Lung (tissue), 12 donors: ENCODE data around the gene SACS. TPM values are rescaled to one million over a fixed set of nuclear protein-coding genes. Genes with fewer than 3 reads are reported as not detected.
A peak's percentile ranks its signal among the peaks of the same experiment; 100 is the strongest.

Experiments used
- ATAC-seq: fragments of 200-7000 bp; cut with Tn5 transposase; one replicate; pipeline ENCODE4 v1.9.1; 2020; ENCODE audit warnings: moderate number of reproducible peaks; ENCODE audit not compliant: insufficient read depth, low FRiP score
- DNase-seq, 3 donors: peaks; one replicate each; pipeline ENCODE4 v3.0.0-alpha.2; 2013 to 2017
- H3K27ac ChIP-seq, 2 donors: one replicate each; pipeline ENCODE4 v1.5.1; 2013; ENCODE audit warnings: mild to moderate bottlenecking in 2 of 2, moderate library complexity in 2 of 2, control low read depth in 1 of 2, inconsistent platforms in 1 of 2, low read depth in 1 of 2, low read length in 1 of 2
- H3K27me3 ChIP-seq, 3 donors: one replicate each; pipeline ENCODE4 v1.5.1; 2013; ENCODE audit warnings: low read length in 2 of 3; ENCODE audit not compliant: control insufficient read depth in 3 of 3, insufficient read depth in 3 of 3
- H3K36me3 ChIP-seq, 4 donors: one replicate each; pipeline ENCODE4 v1.5.1; 2013; ENCODE audit warnings: low read length in 4 of 4, mild to moderate bottlenecking in 1 of 4, moderate library complexity in 1 of 4; ENCODE audit not compliant: control insufficient read depth in 4 of 4, insufficient read depth in 4 of 4
- H3K4me1 ChIP-seq, 5 donors: one replicate each; pipeline ENCODE4 v1.5.1; 2013; ENCODE audit warnings: low read length in 5 of 5, mild to moderate bottlenecking in 2 of 5, moderate library complexity in 1 of 5; ENCODE audit not compliant: control insufficient read depth in 5 of 5, insufficient read depth in 5 of 5
- H3K4me3 ChIP-seq: one replicate; pipeline ENCODE4 v1.5.1; 2013; ENCODE audit warnings: mild to moderate bottlenecking, control low read depth, moderate library complexity
- H3K9ac ChIP-seq, 2 donors: one replicate each; pipeline ENCODE4 v1.5.1; 2013; ENCODE audit warnings: low read length in 2 of 2, control low read depth in 1 of 2; ENCODE audit not compliant: insufficient read depth in 1 of 2
- H3K9me3 ChIP-seq, 4 donors: one replicate each; pipeline ENCODE4 v1.5.1; 2013; ENCODE audit warnings: low read length in 3 of 4, mild to moderate bottlenecking in 1 of 4, moderate library complexity in 1 of 4; ENCODE audit not compliant: control insufficient read depth in 4 of 4, insufficient read depth in 3 of 4
- CTCF ChIP-seq: IDR thresholded peaks from 2 replicates; pipeline ENCODE4 v1.5.1; 2012; ENCODE audit warnings: mild to moderate bottlenecking; ENCODE audit errors: control extremely low read depth, extremely low read depth
- WGBS, 2 donors: extraction: QIAGEN DNeasy Blood & Tissue Kit; methylation state at CpG; one replicate each; pipeline ENCODE4 v1.1.7; 2013; 5-methylcytosine and 5-hydroxymethylcytosine counted together
- polyA plus RNA-seq, 2 donors: library from polyadenylated mRNA; stranded (reverse); fragments of 200-250 nt; gene quantifications; one replicate each; pipeline ENCODE4 v1.2.1, GENCODE V29; 2013
- total RNA-seq, 2 donors: library from RNA; depleted of rRNA in 1 of 2; stranded (reverse); fragments of >200 nt in 1 of 2; gene quantifications; one replicate each; pipeline ENCODE4 v1.2.1, GENCODE V29; 2014 to 2021
- donor health status: control.
- donor health status: control.
- donor health status: Bipolar disorder and iron deficiency.
- donor health status: healthy.
- donor health status: DM: yes; HTN: yes; CAD: no.

Gene SACS
- total and polyA plus RNA-seq, 4 donors = 2.5 to 21.7 (median 7.0) TPM

- 92 to 95% methylated on average over 5 of the region's 5 CpGs for WGBS, 2 donors
- H3K27ac ChIP-seq = no peak overlapping the region
- peaks cover 0 to 5% (median 0%) of the 10 kb centered on the region in 4 donors for H3K9me3 ChIP-seq
- no peak overlapping the region for H3K9ac ChIP-seq
- H3K4me1 ChIP-seq = peaks cover 0 to 25% (median 10%) of the 10 kb centered on the region in 5 donors
- no peak for ATAC-seq
- no peak for TF ChIP-seq CTCF
- H3K36me3 ChIP-seq = no peaks in the 10 kb centered on the region
- DNase-seq = no peak
- H3K27me3 ChIP-seq = no peaks in the 10 kb centered on the region
- no peak overlapping the region for H3K4me3 ChIP-seq
These were observed 39.7 kb upstream of the SACS start for GRCh38 chr13:23473221-23473620.

DNA sequence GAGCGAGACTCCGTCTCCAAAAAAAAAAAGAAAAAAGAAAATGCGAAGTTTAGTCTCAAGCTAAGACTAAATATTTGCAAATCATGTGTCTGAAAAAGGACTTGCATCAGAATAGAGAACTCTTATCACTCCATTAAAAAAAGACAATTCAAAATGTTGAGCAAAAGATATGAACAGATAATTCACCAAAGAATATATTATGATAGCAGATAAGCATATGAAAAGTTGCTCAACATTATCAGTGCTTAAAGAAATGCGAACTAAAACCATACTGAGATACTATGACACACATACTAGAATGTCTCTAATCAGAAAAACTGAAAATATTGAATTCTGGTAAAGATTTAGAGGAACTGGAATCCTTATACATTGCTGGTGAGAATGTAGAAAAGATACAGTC is 38.7 kb upstream of the SACS start:
- Histone ChIP-seq H3K9ac (peak overlapping the region in 1 of 2 donors; percentile 7), H3K4me1 (peaks cover 0 to 31% (median 10%) of the 10 kb centered on the region in 5 donors), H3K36me3 (no peaks in the 10 kb centered on the region), H3K27me3 (no peaks in the 10 kb centered on the region), H3K4me3 (no peak overlapping the region), H3K27ac (no peak overlapping the region), H3K9me3 (peaks cover 0 to 2% (median 0%) of the 10 kb centered on the region in 4 donors)
- 92 to 94% methylated on average over 4 of the region's 4 CpGs for WGBS, 2 donors
- DNase-seq (no peak), ATAC-seq (no peak)
- no peak for TF ChIP-seq CTCF

DNA sequence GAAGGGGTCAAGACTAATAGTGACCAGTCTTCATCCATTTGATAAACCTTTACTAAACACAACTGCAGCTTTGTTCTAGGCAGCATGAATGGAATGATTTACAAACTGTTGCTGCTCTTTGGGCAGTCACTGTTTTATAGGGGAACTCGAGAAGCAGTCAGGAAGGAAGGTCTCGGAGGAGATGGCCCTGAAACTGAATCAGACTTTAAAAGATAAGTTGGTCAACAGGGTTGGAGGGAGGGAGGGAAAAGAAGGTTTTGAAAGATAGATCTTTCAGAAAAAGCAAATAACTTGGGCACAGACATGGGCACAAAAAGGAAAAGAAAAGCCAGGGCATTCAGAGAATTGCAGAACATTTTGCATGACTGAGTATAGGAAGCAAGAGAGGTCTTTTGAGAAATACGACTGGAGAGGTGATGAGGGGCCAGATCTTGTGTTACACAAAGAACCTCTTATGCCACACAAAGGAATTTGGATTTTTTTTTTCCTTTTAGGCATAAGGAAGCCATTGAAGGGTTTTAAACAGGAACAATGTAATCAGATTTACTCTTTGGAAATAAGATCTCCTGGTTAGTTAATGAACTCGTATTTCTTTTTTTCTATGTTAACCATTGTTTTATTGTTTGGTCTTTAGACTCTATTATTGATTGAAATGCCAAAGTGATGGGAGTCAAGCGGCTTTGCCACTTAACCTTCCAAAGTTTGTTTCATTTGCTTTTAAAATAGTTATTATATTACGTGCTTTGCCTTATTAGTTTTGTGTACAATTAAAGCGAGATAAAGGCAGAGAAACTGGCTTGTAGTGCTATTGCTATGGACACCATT is 37.5 kb upstream of the SACS start:
- Histone ChIP-seq H3K9me3 (peaks cover 0 to 2% (median 0%) of the 10 kb centered on the region in 4 donors), H3K4me1 (peaks cover 0 to 41% (median 10%) of the 10 kb centered on the region in 5 donors), H3K27ac (no peak overlapping the region), H3K36me3 (no peaks in the 10 kb centered on the region), H3K4me3 (no peak overlapping the region), H3K9ac (no peak overlapping the region), H3K27me3 (no peaks in the 10 kb centered on the region)
- no peak for TF ChIP-seq CTCF
- ATAC-seq (no peak), DNase-seq (peak in 2 of 3 donors; percentile 55 to 63)
- WGBS, 2 donors = 55 to 67% methylated on average over 7 of the region's 7 CpGs
